ENCODE measurements around the gene DHX57.
A peak's percentile ranks its signal among the peaks of the same experiment; 100 is the strongest.
"Not testable (repeated sequence)": the region's sequence is repeated elsewhere in the genome, so short reads cannot be mapped to it uniquely, and the experiment has no call there.

DHX57 gene

DNA sequence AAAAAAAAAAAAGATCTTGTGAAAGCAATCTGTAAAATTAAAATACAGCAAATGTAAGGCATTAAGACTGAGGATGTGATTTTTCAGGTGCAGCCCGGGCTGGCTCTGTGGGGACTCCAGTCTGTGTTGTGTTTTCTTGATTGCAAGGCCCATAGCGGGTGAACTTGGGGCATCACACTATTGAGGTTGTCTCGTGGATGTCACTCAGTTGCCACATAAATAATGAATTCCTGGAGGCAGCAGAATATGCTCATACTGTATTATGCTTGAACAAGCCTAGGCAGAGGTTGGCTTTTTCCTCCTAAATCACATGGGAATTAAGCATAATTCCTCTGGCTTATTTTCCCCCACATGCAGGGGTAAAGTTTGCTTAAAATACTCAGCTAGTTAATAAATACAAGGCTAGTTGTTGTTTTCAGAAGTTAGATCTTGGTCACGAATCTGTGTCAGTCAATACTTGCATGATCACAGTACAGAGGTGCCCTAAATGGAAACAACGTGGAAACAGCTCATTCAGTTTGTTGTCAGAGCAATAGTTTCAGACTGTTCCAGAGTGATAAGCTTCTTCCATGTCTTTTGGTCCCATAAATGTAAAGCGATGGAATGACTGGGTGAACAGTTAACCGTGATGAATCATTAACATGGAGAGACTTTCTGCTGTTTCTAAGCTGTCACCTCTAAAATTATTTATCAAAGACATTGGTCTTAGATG lies 81.3 kb downstream of the DHX57 start:
- no peak for DNase-seq (ENCODE audit: low spot score)

DNA sequence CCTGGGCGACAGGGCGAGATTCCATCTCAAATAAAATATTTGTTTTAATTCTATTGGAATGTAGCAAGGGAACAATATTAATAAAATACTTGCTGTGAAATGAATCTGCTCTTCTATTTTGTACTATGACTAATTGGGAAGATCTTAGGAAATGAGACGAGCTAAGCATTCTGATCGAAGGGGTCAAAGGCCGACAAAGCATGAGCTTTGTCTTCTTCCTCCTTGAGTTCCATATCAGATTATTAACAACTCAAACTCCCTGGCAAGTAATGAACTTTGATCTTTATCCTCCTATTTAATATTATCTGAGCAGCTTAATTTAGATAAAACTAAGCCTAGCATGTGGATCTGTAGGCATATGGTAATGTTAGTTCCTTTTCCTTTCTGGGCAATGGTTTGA lies 82.2 kb downstream of the DHX57 start:
- no peak for DNase-seq (ENCODE audit: low spot score)

DNA sequence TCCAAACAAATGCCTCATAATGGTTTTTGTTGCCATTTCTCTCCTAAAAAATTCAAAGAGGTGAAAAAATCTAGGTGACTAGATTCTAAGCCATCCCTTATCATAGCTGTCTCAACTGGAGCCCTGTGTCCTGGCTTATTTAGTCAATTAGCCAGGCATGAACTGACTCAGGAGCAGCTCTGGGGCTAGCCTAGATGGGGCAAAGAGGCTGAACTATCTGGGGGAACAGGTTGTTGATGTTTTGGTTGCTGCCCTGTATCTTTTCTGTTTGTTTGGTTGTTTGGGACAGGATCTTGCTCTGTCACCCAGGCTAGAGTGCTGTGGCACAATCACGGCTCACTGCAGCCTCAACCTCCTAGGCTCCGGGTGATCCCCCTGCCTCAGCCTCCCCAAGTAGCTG lies 83.0 kb downstream of the DHX57 start:
- no peak for DNase-seq (ENCODE audit: low spot score)

DNA sequence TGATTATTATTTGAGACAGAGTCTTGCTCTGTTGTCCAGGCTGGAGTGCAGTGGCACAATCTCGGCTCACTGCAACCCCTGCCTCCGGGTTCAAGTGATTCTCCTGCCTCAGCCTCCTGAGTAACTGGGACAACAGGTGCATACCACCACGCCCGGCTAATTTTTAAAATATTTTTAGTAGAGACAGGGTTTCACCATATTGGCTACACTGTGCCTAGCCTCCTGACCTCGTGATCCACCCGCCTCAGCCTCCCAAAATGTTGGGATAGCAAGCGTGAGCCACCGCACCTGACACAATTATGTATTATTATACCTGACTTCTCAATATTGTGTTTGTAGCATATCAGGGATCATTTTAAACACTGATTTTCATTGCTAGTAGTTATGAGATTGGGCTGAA lies 83.4 kb downstream of the DHX57 start:
- not testable (repeated sequence) for DNase-seq (ENCODE audit: low spot score)

DNA sequence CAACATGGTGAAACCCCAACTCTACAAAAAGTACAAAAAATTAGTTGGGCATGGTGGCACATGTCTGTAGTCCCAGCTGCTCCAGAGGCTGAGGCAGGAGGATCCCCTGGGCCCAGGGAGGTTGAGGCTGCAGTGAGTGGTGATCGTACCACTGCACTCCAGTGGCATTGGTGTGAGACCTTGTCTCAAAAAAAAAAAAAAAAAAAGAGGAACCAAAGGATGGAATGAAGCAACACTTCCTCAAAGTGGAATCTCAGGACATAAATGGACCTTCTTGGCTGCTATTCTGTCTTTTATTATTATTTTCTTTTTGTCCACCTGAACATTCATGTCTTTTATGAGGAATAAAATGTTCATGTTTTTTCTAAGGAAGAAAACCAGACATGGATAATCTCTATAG lies 84.0 kb downstream of the DHX57 start:
- no peak for DNase-seq (ENCODE audit: low spot score)

DNA sequence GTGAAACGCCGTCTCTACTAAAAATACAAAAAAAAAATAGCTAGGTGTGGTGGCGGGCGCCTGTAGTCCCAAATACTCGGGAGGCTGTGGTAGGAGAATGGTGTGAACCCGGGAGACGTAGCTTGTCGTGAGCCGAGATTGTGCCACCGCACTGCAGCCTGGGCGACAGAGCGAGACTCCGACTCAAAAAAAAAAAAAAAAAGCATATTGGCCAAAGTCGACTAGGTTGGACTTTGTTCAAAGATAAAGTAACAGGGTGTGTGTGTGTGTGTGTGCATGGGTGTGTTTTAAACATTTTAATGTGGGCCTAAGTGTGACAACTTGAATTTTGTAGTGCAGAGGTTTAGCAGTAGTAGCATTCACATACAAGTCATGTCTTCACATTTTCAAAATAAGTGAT lies 86.0 kb downstream of the DHX57 start:
- no peak for DNase-seq (ENCODE audit: low spot score)

DNA sequence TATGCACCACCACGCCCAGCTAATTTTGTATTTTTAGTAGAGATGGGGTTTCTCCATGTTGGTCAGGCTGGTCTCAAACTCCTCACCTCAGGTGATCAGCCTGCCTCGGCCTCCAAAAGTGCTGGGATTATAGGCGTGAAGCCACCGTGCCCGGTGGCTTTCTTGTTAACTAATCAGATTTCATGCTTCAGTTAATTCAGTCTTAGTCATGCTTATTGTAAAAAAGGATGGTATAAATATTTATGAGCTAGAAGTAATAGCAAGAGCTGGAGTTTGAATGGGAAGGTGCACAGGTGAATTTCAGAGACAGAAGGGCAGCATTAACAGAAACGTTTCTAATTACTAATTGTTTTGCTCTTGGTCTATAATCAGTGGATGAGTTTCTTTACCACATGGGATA lies 87.4 kb downstream of the DHX57 start:
- no peak for DNase-seq (ENCODE audit: low spot score)

DNA sequence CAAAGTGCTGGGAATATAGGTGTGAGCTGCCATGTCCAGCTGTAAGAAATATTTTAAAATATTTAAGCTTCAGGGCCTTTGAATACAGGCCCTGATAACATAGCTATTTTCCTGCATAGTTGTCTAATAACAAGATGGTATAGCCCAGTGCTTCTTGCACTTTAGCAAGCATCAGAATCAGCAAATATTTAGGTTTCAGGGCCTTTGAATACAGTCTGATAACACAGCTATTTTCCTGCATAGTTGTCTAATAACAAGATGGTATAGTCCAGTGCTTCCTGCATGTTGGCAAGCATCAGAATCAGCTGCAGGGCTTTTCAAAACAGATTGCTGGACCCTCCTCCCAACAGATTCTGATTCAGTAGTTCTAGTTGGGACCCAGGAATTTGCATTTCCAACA lies 92.1 kb downstream of the DHX57 start:
- no peak for DNase-seq (ENCODE audit: low spot score)

DNA sequence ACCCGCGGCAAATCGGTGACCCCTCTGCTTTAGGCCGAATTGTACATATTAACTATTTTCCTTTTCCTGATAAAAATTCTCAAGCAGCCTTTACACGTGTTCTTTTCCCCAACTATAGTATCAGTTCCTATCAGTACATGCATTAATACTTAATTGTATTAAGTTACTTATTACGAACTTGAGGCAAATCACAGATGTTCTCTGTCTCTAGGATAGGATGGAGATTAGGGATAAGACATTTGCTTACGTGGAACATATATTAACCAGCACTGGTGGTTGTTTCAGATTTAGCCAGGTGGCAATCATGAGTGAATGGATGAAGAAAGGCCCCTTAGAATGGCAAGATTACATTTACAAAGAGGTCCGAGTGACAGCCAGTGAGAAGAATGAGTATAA lies 97.0 kb downstream of the DHX57 start:
- peak; percentile 23 for DNase-seq (ENCODE audit: low spot score)

DNA sequence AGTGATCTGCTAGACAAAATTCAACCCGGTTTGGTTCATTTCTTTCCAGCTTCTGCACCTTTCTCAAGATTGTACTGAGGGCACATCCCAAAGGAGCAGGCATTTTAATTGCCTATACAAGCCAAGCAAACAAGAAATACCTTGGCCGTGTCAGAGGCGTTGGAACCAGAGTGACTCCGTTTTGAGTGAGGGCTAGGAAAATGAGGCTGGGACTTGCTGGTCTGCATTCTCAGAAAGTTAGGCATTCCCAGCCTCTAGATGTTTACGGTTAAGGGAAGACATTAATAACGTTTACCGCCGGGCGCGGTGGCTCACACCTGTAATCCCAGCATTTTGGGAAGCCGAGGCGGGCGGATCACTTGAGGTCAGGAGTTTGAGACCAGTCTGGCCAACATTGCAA lies 99.2 kb downstream of the DHX57 start:
- DNase-seq (ENCODE audit: low spot score), result no peak

DNA sequence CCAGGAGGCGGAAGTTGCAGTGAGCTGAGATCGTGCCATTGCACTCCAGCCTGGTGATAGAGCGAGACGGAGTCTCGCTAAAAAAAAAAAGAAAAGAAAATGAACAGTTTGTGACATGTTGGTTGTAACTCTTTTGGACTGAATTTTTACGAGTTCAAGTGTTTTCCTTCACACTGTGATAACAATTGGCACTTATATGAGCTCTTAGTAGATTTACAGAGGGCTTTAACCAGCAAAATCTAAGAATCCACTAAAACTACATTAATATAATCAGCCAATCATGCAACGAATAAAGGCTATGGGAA lies 99.9 kb downstream of the DHX57 start:
- DNase-seq (ENCODE audit: low spot score), result no peak

DNA sequence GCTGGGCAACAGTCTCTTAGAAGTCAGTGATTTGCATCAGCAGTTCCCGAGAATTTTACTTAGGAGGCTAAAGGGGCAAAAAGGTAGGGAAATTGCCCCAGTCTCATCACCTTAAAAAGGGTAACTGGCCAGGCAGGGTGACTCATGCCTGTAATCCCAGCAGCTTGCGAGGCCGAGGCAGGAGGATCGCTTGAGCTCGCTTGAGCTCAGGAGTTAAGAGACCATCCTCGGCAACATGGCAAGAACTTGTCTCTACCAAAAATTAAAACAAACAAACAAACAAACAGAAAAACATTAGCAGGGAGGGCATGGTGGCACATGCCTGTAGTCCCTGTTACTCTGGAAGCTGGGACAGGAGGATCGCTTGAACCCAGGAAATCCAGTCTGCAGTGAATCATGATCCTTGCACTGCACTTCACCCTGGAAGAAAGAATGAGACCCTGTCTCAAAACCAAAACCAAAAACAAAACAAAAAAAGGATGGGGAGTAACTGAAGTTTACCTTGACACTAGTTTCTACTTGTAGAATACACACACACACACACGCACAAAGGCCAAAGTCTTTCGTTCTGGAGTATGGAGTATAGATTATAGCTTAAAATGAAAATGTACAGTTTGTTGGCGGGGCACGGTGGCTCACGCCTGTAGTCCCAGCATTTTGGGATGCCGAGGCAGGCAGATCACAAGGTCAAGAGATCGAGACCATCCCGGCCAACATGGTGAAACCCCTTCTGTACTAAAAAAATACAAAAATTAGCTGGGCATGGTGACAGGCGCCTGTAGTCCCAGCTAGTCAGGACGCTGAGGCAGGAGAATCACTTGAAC lies 100.4 kb downstream of the DHX57 start:
- DNase-seq (ENCODE audit: low spot score), result no peak

DNA sequence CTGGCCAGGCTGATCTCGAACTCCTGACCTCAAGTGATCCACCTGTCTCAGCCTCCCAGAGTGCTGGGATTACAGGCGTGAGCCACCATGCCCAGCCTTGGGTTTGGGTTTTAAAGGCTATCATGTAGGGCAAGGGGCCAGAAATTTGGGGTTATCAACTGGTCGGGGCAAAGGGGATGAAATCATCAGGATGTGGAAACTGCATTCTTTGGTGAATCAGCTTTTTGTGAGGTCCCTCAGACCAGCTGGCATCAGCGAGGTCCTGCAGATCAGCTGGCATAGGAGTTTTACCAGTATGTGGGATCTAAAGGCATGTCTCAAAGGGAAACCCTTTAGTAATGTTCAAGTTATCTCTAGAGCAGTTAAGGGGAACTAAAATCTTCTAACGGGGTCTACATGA lies 104.1 kb downstream of the DHX57 start:
- DNase-seq (ENCODE audit: low spot score), result no peak

DNA sequence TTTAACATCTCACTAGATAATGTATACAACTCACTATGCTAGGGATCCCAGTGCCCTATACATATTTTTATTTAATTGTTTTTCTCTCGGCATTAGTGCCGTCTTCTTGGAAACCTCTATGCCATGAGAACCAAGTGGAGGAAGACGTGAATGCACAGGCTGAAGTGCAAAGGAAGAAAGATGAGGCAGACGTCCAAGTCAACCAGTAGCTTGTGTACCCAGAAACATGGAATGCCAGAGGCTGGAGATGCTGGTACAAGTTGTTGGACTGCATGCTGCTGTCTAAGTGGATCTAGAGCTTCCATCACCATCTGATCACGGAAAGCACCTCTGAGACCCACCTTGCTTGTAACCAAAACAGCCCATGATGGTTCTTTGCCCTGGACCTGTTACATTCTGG lies 110.2 kb downstream of the DHX57 start:
- DNase-seq (ENCODE audit: low spot score), result no peak

DNA sequence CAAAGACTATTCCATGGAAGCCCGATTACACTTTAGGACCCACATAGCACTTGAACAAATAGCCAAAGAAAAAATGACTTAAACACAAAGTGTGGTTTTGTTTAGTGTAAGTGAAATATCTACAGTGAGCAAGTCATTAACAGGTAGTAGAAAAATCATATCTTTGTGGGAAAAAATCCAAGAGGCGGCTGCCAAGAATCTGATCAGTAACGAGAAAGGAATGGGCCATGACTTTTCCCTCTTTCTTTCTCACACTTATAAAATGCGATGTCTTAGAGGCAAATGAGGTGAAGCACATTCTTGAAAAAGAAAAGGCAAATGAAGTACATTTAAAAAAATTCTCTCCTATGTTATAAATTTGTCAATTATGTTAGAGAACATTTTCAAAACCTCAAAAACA lies 110.6 kb downstream of the DHX57 start:
- DNase-seq (ENCODE audit: low spot score), result no peak

DNA sequence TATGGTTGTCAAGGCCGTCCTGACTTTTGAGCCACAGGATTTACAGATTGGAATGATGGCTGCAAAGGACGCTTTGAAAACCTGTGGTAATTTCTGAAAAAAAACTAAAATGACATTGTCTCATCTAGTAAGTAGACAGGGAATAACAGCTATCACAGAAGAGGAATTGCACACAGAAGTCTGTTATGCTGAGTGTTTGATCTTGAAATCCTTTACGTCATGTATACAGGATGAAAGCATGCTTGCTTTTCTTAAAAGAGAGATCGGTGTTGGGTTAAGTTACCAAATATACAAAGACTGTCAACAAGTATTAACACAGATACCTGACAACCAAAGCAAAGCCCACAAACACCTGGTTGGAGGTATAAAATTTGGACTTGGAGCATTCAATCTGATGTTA lies 112.0 kb downstream of the DHX57 start:
- no peak for DNase-seq (ENCODE audit: low spot score)

DNA sequence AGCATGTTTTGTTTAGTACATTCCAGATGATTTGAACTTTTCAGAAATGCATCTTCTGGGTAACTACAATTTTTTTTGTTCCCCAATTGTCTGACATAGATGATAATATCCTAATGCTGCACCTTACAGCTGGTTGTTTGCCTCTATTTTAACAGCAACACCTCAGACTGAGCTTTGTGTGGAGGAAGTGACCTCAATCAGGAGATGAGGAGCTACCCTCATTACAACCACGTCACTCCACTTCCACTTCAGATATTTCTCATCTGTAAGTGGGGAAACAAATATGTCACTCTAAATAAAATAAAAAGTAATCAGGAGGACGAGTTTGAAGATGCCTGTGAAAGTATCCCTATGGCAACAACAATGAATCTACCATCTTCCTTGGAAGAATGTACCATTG lies 112.5 kb downstream of the DHX57 start:
- no peak for DNase-seq (ENCODE audit: low spot score)

DNA sequence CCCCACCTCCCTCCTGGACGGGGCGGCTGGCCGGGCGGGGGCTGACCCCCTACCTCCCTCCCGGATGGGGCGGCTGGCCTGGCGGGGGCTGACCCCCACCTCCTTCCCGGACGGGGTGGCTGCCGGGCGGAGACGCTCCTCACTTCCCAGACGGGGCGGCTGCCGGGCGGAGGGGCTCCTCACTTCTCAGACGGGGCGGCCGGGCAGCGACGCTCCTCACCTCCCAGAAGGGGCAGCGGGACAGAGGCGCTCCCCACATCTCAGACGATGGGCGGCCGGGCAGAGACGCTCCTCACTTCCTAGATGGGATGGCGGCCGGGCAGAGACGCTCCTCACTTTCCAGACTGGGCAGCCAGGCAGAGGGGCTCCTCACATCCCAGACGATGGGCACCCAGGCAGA lies 119.8 kb downstream of the DHX57 start:
- not testable (repeated sequence) for DNase-seq (ENCODE audit: low spot score)

DNA sequence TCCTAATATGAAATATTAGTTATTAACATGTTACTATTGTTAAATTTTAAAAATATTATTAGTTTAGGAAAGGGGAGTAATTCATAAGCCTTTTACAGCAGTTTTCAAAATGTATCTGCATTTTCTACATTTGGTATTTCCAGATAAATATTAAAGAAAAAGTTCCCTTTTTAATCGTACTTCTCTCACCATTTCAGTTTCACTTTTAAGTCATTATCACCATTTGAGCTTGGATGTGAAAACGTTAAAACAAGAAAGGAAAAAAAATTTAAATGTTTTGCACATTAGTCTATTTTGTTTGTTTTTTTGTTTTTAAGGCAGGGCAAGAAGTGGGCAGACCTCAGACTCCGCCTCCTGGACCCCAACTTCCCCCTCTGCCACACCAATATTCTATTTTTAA lies 121.2 kb downstream of the DHX57 start:
- peak; percentile 22 for DNase-seq (ENCODE audit: low spot score)

DNA sequence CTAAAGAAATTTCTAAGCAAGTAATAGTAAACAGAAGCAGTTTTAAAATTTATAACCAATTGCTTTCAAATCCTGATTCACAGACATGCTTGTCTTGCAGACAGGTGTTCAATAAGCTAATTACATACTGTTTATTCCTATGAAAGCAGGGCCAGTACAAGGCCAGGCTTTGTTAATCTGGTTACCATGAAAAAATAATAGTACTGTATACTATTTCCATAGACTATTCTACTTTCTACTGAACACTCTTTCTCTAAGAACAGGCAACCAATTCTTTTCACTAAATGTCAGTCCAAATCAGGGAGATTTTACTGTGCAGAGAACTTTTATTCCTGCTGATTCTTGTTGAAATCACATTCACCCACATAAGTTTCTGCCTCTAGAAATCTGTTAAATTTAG lies 121.7 kb downstream of the DHX57 start:
- DNase-seq (ENCODE audit: low spot score), result no peak

DNA sequence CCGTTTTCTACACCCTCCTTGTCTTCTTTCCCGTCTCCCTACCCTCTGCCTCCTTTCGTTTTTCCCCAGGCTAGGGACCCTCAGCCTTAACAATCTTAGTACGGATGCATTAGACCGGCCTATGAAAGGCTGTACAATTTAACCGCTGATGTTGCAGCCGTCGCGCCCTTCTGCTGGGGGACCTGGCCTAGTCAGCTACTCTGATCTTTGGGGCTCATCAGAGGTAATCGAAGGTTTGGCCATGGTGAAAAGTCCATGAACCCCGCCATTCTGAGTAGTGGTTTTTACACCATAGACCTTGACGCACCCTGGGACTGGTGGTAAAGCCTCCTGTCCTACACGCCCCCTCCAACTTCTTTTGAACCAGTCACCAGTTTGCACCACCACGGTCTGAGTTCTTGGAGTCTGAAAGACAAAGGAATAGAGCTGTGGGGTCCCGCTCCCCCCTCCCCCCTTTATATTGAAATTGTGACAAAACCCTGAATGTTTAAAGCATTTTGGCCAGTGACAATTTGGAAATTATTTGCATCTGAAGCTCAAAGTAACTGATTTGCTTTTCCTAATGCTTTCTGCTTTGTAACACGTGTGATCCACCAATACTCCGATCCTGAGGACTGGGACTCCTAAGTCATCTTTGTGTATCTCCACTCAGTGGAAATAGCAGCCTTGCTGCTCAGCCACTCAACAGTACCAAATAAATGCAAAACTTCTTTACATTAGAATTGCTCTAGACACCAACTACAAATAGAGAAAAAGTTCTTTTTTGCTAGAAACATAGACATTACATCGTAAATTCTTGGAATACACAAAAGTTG lies 123.9 kb downstream of the DHX57 start:
- no peak for DNase-seq (ENCODE audit: low spot score)

DNA sequence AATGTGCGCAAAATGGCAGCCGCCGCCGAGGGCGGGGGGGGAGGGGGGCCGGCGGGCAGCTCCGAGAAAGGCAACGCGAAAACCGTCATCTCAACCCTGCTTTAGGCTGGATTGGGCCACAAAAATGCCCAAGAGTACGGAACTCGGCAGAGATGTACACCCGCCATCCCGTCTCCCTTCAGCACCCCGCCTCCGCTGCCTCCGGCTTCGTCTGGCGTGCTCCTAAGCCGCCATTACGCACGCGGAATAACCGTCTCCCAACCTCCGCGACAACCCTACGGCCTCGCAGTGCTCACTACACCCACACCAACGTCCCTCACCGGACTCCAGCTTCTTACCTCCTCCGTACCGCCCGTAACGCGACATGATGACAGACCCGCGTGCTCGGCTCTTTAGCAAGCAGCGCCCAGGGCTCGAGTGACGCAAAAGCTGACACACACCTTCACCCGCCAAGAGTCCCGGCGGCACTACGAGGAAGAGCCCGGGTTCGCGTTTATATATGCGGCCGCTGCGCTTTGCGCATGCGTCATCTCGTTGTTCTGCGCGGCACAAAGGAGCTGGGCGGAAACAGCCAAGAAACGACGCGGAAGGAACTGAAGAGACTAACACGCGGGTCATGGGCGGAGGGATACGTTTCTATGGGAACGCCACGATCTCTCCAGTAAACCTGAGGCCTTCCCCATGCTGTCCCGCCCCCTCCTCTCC lies 124.7 kb downstream of the DHX57 start, which contains the start of gene SRSF7:
TSS of gene SRSF7 (minus strand) at position 471 of the 705 bp plus-strand sequence. CDS start at position 366, 105 bp downstream.
- DNase-seq (ENCODE audit: low spot score), result peak; percentile 98

Data from NAMALWA (cell line).